Superior temporal gyrus (tissue), 1 donor: ENCODE results near the gene CDC42BPA.
"Not testable (repeated sequence)": the region's sequence is repeated elsewhere in the genome, so short reads cannot be mapped to it uniquely, and the experiment has no call there.

Experiments used
- DNase-seq: peaks from one replicate; pipeline ENCODE4 v3.0.0-alpha.2; 2016; ENCODE audit errors: extremely low spot score

CDC42BPA gene

DNA sequence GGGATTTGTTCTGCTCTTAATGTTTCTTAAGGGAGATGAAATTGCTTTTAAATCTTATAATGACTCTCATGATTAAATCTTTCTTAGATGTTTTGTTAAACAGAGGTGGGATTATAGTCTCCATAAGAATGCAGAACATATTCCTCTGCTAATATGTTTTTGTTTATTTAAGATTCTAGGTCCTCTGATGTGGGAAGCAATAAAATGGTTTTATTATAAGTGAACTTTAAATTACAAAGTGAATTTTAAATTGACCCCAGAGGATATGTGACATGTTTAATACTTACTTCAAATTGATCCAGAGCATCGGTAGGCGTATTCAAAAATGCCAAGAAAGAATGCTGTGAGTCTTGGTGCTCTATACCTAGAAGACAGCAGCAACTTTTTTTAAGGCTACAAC is 248.8 kb downstream of the CDC42BPA start:
- DNase-seq = no peak

DNA sequence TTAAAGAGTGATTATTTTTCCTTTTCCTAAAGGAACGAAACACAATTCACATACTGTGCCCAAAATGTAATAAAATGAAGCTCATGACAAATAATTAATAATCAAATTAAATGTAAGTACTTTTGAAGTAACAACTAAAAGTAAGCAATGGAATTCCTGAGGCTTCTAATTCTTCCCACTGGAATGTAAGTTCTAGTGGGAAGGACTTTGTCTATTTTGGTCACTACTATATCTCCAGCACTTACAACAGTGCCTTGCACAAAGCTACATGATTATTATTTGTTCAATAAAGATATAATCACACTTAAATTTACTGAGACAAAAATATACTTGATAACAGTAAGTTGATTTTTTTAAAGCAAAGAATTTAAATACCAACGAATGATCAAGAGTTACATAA is 249.4 kb downstream of the CDC42BPA start:
- no peak for DNase-seq

DNA sequence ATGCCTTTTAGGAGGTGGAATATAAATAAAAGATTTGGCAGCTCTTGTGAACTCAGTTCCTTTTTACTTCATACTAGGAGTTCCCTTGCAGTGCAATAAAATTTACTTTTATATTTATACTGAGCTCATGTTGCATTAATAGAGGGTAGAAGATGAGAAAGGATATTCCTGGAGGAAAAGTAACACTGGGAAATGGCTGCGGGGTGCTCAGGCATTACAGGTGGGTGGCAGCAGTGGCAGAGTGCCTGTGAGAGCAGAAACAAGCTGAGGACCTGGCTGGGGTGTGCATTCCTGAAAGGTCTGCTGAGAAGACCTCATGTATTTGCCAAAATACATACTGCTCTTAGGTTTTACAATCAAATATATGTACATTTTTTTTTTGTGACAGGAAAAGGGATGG is 251.3 kb downstream of the CDC42BPA start:
- no peak for DNase-seq

DNA sequence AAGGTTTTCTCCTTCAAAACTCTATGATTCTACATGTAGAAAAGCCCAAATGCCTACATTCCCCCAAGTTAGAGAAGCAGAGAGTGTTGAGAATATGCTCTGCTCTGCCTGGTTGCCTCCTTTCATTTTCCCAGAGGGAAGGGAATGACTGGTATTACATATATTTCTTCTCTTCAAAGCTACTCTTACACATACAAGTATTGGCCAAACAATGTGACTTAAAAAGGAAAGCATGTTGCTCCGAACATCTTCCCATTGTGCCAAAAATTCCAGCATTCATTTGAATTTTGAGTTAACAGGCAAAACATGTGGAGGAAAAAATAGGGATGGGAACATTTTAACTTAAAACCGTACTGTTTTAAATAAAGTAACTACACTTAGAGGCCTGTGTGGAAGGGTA is 253.0 kb downstream of the CDC42BPA start:
- DNase-seq = no peak

DNA sequence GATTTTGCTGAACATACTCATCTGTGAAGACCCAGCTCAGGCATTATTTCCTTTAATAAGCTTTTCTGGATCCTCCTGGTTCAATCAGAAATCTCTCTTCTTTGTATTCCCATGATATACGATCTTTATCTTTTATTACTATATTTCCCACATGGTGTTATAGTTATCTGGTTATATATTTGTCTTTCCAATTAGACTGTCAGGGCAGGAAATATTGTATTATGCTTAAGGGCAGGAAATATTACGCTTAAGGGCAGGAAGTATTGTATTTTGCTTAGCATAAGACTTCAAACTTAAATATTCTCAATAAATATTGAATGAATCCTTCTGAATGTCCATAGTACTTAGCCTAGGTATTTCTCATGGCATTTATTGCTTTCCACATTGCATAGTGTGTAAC is 256.0 kb downstream of the CDC42BPA start:
- no peak for DNase-seq

DNA sequence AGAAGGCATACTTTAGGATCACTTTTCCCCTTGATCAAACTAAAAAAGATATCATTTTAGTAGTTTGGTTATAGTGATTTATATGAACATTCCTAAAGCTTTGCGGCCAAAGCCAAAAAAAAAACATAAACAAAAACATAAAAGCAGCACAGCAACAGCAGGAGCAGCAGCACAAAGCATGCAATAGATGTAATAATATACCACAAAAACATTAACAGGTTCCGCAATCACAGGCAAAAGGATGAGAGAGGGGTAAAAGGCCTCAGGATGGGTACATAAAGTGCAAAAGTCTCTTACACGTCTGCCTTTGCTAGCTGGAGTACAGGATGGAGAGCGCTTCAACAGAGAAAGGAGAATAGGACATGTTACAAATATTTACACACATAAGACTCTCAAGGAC is 259.2 kb downstream of the CDC42BPA start:
- DNase-seq = no peak

DNA sequence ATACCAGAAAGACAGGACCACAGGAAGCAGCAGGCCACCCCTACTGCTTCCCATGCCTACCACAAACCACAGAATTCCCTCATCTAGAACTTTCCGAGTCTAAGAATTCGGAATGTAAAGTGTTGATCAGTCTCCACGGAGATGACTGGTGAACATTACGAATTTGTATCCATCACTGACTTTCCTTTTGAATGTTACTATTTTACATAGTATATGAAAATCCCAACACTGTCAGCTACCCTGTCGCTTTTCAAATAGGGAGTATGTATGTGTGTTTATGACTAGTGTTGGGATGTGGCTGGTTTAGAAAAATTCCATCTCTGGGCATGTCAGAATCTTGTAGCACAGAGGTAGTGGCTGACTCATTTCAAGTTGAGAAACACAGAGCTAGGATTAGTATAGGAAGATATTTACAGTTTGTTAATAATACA is 260.0 kb downstream of the CDC42BPA start:
- no peak for DNase-seq

DNA sequence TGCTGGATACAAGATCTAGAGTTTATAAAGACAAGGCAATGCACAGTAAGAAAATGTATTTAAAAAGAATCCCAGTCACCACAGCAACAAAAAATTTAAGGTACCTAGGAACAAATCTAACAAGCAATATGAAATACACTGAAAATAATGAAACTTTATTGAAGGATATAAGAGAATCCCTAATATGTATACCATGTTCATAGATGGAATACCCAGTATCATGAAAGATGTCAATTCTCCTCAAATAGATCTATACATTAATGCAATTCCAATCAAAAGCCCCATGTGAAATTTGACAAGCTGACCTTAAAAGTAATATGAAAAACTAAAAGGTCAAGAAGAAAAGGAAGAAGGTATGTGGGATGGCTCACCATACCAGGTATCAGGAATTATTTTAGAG is 269.0 kb downstream of the CDC42BPA start:
- no peak for DNase-seq

DNA sequence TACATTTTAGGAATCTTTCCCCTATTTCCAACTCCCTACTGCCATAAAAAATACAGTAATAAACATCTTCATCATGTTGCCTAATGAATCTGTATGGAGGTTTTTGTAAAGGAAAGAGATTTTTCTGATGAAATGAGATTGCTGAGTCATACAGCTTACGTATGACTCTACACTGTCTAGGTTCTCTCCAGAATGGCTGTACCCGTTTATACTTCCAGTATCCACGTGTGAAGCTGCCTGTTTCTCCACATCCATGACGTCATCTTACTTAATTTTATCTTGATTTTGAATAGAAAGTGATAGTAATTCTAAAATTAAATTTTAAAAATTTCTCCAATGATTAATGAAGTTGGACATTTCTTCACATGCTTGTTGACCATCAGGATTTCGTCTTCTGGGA is 274.5 kb downstream of the CDC42BPA start:
- no peak for DNase-seq

DNA sequence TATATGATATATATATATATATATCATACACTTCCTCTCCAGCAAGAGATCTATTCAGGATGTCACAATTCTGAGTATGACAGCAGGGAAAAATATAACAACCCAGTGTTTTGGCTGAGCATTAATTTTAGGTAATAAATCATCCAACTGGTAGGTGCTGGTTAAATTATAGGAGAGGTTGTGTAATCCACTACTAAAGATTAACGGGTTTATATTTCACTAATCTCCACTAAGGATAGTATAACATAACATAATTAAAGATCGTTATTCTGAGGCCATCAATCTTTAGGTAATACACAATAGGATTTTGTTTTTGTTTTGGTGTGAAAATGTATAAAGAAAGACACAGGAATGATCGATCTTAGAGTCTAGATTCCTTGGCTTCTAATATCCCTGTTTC is 276.0 kb downstream of the CDC42BPA start:
- DNase-seq = no peak

DNA sequence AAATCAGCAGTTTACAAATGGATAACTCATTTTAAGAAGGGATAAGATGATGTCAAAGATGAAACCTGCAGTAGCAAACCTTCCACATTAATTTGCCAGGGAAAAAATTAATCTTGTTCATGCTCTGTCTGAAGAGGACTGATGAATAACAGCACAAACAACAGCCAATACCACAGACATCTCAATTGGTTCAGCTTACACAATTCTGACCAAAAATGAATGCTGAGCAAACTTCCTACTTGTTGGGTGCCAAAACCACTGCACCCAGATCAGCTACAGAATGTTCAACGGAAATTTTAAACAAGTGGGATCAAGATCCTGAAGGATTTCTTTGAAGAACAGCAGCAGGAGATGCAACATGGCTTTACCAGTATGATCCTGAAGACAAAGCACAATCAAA is 279.9 kb downstream of the CDC42BPA start:
- no peak for DNase-seq

DNA sequence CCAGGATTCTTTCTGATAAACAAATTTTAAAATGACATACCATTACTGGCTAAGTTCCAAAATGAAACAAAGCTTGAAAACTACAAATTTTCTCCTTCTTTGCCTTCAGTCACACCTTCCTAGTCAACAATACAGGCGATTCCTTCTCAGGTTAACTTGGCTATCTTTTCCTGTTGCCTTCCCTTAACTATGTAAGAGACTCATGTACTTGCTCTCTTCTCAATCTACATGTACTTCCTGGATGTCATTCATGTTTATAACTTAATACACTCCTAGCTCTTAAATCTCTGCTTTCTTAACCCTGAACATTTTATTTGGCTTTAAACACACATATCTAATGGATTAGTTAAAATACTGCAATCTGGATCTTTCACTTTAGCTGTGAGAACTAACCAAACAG is 281.2 kb downstream of the CDC42BPA start:
- DNase-seq = no peak

DNA sequence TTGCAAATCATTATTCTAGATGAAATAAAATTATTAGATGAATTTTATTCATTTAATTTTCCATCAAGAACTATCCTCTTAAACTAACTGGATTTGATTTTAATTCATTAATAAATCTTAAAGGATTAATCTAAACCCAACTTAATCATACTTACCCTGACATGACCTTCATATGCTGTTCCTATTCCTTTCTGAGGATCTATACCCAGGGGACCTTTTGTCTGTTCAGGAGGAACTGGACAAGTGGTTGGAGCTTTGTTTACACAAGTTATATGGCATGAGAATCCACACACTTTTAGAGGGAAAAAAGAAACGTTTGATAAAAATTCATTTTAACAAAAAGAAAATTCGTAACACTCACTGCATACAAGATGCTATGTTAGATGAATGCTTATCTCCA is 283.0 kb downstream of the CDC42BPA start:
- DNase-seq = no peak

DNA sequence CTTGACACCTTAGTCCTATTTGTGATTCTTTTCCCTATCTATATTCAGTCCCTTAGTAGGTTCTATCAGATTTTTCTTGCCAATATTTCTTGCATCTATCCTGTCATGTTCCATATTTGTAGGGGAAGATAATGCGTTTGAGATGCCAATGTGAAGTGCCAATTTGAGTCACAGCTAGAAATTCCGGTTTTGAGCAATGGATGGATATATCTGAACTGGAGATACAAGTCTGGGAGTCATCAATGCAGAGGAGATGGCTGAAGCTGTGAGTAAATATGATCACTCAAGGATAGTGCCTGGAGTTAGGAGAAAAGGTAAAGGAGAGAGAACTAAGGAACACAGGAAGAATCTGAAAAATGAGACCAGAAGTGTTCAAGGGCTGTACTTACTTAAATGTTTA is 284.4 kb downstream of the CDC42BPA start:
- no peak for DNase-seq

DNA sequence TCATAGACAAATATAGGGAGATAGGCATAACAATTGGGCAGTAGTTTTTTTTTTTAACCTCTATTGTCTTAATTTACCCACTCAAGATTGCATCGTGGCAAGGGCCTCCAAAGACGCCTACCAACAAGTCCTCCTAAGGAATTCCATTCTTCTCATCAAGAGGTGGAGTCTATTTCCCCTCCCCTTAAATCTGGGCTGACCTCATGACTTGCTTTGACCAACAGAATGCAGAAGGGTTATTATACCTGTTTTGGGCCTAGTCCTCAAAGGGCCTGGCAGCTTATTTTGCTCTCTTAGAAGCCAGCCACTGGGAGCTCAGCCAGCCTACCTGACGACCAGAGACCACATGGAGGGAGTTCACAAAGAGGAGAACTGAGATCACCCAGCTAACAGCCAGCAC is 285.9 kb downstream of the CDC42BPA start:
- DNase-seq = no peak

DNA sequence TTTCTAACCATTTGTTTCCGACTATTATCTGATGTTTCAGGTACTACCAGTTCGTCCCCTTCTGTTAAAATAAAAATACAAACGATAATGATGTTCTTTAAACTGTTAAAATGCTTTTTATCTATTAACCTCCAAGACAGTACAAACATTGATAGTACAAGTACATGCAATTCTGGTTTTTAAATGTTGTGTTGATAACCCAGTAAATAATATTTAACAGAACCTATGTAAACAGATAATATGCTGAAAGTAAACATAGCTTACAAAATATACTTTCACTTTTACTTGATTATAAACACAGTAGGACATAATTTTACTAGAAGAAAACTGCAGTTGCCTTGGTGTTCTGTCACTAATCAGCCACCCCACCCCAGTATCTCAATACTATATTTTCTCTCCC is 301.3 kb downstream of the CDC42BPA start:
- DNase-seq = no peak

DNA sequence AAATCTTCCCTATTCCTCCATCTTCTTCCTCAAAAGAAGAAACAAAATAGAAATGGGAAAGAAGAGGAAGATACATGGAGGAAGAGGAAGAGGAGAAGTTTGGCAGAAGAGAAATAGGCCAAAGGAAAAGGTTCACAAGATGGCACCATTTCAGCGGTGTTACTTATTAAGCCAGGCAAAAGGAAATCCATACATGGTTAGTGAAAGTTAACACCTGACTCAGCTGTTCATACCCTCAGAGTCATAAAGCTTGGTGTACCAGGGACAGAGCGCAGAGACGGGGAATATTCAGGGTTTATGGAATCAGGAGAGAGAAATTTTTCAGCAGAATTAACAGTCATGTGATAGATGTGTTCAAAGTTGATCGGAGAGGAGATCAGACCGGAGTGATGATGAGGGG is 307.6 kb downstream of the CDC42BPA start:
- no peak for DNase-seq

DNA sequence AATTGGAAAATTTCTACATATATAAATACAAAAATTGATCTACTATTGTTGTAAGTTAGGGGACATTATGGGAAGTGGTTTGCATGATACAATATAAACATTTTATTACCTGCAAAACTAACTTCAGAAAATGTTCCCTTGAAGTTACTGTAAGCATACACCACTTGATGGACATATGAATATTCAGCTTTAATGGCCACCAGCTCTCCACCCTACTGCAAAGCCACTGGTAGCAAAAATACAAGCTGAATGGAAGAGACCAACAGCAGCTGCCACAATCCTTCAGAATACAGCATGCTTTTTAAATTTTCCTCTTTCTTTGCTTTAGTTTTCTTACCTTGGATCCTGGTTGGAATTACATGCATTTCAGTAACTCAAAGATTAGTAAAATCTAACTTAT is 308.4 kb downstream of the CDC42BPA start:
- no peak for DNase-seq

DNA sequence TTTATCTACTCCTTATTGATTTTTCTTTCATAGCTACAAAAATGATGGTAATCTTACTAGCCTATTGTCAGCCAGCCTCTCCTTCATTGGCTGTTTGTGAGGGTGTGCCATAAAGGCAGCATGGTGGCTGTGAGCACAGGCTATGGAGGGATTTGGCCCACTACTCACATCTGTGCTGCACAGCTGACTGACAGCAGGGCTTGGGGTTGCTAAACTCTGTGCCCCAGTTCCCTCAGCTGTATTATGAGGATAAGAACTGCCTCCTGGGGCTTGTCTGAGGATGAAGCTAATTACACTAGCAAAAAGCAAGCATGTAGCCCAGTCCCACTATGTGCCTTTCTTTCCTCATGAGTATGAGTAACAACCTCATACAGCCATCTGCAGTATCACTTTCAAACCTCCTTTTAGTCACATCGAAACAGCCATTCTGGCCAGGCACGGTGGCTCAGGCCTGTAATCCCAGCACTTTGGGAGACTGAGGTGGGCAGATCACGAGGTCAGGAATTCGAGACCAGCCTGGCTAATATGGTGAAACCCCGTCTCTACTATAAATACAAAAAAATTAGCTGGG is 312.0 kb downstream of the CDC42BPA start:
- DNase-seq = no peak

DNA sequence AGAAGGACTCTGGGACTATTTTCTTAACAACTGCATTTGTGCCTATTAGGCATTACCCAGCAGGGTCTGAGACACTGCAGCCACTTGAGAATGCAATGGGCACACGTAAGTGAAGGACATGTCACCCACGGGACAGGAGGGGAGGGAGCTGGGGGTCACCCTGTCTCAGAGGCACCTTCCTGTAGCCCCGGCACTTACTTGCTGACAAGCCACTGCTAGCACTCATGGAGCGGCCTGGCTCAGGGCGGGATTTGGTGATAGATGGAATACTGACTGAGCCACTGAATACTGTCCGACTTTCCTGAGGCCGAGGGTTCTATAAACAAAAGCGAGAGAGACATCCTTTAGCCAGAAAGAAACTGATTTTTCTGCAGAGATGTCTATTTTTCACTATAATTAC is 313.5 kb downstream of the CDC42BPA start:
- no peak for DNase-seq

DNA sequence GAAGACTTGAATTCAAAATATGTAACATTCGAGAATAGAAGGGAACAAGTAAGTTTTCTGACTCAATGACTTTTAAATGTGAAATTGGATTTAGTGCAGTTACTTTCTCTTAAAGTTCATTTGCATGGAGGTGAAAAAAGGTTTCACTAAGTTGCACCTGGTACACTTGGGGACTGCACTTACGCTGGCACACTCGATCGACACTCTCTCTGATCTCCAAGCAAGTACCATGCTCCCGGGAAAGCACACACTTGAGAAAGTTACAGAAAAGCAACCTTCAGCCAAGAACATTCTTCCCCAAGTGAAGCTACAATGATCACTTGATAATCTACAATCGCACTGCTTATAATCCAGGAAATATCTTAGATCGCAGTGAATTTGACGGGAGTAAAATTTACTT is 315.1 kb downstream of the CDC42BPA start:
- DNase-seq = no peak

DNA sequence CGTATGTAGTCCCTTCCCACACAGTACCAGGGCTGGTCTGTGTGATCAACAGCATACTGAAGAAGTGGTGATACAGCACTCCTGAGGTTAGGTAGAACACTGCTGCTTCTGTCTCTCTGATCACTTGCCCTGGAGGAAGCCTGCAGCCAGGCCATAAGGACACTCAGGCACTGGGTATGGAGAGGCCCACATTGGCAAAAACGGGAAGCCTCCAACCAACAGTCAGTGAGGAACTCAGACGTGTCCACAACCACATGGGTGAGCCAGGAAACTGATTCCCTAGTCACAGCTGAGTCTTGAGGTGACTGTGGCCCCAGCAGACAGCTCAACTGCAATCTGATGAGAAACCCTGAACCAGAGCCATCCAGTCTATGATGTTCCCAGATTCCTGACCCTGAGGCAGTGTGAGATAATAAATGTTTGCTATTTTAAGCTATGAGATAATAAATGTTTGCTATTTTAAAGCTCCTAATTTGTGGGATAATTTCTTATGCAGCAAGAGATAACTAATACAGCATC is 315.7 kb downstream of the CDC42BPA start:
- DNase-seq = no peak

DNA sequence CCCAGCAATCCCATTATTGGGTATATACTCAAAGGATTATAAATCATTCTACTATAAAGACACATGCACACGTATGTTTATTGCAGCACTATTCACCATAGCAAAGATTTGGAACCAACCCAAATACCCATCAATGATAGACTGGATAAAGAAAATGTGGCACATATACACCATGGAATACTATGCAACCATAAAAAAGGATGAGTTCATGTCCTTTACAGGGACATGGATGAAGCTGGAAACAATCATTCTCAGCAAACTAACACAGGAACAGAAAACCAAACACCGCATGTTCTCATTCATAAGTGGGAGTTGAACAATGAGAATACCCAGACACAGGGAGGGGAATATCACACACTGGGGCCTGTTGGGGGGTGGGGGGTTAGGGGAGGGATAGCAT is 318.7 kb downstream of the CDC42BPA start:
- not testable (repeated sequence) for DNase-seq
